Stimulated activated CD4-positive, alpha-beta T cell treated with anti-CD3 and anti-CD28 coated beads, Interleukin-12 subunit alpha, Interleukin-12 subunit beta, amount 100 ng/mL, for 48 hours (primary cell): ENCODE measurements around the gene EPHA6.
"Not testable (repeated sequence)": the region's sequence is repeated elsewhere in the genome, so short reads cannot be mapped to it uniquely, and the experiment has no call there.

Experiments used
- DNase-seq, 3 donors: peaks; one replicate each; pipeline ENCODE4 v3.0.0-alpha.2; 2020; ENCODE audit warnings: low read depth in 2 of 3, low spot score in 1 of 3

Gene EPHA6

GRCh38 chr3:96900566-96900965 is 86.2 kb downstream of the EPHA6 start:
- no peak for DNase-seq

GRCh38 chr3:96915445-96915844 is 101.1 kb downstream of the EPHA6 start:
- no peak for DNase-seq

GRCh38 chr3:96931119-96931862 is 116.9 kb downstream of the EPHA6 start:
- no peak for DNase-seq

- DNase-seq: not testable (repeated sequence)
Observed at GRCh38 chr3:96942131-96942530, 127.7 kb downstream of the EPHA6 start.

- no peak for DNase-seq
Observed at GRCh38 chr3:96958856-96959255, 144.5 kb downstream of the EPHA6 start.

- DNase-seq: no peak
Observed at GRCh38 chr3:96959474-96959873, 145.1 kb downstream of the EPHA6 start.

GRCh38 chr3:96959901-96960641 is 145.7 kb downstream of the EPHA6 start:
- no peak for DNase-seq

GRCh38 chr3:96960661-96961330 is 146.4 kb downstream of the EPHA6 start:
- no peak for DNase-seq

GRCh38 chr3:96961576-96961975 is 147.2 kb downstream of the EPHA6 start:
- no peak for DNase-seq

- DNase-seq: no peak
Observed at GRCh38 chr3:96966181-96966929, 152.0 kb downstream of the EPHA6 start.

GRCh38 chr3:96970211-96970610 is 155.8 kb downstream of the EPHA6 start:
- no peak for DNase-seq

- no peak for DNase-seq
Observed at GRCh38 chr3:96977671-96978070, 163.3 kb downstream of the EPHA6 start.

GRCh38 chr3:96983716-96984115 is 169.3 kb downstream of the EPHA6 start:
- DNase-seq: not testable (repeated sequence)

GRCh38 chr3:96986241-96986640 is 171.8 kb downstream of the EPHA6 start:
- no peak for DNase-seq

- no peak for DNase-seq
Observed at GRCh38 chr3:96991231-96991630, 176.8 kb downstream of the EPHA6 start.

- DNase-seq: no peak
Observed at GRCh38 chr3:96991800-96992365, 177.5 kb downstream of the EPHA6 start.

- DNase-seq: no peak
Observed at GRCh38 chr3:96994988-96995387, 180.6 kb downstream of the EPHA6 start.

- DNase-seq: no peak
Observed at GRCh38 chr3:96996009-96996408, 181.6 kb downstream of the EPHA6 start.

GRCh38 chr3:97001611-97002010 is 187.2 kb downstream of the EPHA6 start:
- no peak for DNase-seq

GRCh38 chr3:97009427-97010019 is 195.1 kb downstream of the EPHA6 start:
- no peak for DNase-seq
